Measurements from ENCODE around the gene TMEM273.

Gene TMEM273

DNA sequence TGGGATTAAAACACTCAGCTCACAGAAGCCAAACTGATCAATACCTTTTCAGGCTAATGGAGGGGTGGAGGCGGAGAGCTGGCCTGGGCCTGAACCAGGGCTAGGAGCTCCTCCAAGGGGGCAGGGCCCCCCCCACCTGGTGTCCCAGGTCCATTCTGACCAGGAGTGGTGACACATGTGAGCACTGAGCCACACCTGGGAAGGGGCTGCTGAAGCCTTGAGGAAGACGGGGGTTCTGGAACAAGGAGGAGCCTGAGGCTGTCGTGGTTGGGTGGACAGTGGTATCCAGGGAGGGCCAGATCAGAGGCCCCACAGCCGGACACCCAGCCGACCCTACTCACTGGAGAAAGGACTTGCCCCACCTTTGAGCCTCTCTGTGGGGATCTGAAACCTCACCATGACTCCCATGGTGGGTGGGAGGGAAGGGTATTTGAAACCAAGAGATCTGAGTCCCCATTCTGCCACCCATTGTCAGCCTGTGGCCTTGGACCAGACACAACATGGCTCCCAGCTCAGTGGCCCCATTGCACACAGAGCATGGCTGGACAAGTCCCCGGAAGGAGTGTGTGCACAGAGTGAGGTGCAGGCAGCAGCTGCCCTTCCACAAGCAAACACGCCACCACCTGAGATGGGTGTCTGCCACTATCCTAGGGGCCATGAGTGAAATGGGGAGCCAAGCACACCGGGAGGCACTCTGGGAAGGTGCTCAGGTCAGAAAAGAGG lies 12.4 kb downstream of the TMEM273 start:
- DNase-seq, result no peak

DNA sequence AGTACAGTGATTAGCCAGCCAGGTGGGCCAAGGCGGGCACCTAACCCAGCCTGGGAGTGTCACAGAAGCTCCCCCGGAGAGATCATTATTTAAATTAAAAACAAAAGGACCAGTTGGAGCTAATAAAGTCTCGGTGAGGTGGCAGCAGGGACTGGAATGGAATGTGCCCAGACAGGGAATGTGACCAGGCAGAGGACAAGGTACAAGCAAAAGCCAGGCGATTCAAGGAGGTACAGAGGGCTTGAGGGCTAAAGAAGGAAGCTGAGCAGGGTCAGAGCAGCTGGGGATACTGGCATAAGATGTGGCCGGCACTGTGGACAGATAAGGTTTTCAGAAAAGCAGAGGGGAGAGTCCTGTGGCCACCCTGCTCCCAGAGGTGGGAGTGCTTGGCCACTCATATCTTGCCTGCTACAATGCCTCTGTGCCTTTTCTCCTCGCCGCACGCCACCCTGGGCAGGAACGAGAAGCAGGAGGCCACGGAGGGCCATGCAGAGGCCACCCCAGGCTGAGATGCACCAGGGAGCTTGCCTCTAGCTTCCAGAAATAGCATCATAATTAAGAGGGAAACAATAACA lies 13.2 kb downstream of the TMEM273 start:
- DNase-seq, result no peak

DNA sequence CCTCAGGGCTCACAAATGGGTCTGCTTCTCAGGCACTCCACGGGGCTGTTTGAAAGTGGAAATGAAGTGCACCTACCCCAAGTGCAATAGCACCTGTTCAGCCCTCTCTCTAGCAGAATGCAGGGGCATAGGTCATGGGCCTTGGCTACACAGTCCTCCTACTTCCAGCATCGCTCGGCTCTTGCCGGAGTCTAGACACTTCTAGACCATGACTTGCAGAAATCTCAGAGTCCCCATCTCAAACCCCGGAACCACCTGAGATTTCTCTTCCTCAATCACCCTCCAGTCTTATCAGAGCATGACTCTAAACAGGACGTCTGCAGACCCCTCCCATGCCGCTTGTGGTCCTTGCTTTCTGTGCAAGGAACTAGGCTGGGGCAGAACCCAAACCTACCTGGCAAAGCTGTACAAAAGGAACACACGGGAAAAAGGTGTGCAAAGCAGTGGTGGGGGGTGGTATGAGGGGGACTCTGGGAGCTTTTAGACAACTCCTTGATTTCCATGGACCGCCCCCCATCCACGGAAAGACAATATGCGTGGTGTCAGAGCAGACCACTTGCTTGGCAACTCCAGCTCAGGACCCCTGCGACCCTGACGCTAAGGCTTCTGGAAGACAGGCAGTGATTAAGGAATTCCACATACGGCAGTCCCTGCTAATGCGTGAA lies 13.8 kb downstream of the TMEM273 start:
- DNase-seq, result no peak

DNA sequence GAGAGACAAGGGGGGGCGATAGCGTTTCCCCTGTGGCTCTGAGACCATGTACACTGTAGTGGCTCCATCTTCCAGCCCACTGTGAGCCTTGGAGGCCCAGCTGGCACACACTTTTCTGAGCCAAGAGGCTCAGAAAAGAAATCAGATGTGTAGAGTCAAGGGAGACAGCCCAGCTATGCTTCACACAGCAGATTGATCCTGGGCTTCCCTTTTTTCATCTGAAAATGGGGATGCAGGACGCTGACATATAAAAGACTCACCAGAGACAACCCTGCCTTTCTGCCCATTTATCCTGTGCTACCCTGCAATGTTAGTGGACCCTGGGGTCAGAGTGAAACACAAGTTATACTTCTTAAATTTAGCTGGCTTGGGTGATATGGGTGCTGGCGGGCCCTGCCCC lies 14.3 kb downstream of the TMEM273 start:
- DNase-seq, result no peak

DNA sequence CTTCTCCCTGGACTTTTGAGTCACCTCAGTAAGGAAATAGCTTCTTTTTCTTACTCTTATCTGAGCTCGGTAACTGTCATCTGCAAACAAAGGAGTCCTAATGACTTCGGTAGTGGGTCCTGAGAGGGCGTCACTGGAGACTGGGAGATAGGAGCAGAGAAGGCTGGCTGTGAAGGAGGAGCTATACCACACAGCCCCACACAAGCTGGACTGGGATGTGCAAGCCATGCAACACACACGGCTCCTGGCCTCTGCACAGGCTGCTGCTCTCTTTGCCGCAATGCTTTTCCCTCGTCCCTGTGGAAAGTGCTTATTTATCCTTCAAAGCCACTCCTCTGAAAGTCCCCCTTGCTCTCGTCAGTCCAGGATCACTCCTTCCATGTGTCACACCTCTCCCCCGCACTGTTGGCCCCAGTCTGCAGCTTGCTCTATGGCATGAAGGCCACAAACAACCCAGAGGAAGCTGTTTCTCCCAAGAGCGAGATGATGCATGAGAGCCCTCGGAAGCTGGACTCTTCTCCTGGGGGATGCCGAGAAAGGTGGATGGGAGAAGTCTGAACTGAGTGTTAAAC lies 14.9 kb downstream of the TMEM273 start:
- DNase-seq, result no peak

DNA sequence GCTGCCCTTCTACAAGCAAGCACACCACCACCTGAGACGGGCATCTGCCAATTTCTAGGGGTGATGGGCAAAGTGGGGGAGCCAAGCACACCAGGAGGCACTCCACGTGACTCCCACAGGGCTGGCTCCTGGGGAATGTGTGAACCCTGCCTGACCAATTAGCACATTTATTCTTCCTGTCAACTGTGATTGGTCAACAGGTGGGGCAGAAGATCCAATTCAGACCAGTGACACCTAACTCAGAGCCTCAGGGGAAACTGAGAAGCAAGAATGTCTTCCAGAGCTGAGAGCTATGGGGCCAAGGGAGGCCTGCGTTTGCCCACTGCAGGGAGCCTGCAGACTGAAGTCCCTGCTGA lies 15.4 kb downstream of the TMEM273 start:
- no peak for DNase-seq

DNA sequence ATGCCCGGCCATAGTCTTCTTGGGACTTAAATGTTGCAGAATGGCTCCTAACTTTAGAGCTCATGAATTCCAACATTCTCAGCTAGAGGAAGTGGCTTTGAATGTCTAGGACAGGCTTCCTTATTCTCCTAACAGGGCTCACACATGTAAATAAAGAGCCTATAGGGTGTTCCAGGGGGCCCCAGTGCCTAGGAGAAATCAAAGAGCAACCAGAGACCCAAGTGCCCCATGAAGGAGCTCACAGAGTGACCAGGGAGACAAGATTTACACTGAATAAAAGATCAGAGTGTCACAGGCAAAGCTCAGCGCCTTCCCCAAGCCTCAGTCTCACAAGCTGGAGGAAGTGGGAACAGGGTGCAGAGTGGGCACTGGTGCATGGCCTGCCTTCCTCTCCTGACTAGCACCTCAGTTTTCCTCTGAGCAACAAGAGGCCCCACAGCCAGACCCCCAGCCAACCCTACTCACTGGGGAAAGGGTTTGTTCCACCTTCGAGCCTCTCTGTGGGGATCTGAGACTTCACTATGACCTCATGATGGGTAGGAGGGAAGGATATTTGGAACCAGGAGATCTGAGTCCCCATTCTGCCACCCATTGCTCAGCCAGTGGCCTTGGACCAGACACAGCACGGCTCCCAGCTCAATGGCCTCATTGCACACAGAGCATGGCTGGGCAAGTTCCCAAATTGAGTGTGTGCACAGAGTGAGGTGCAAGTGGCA lies 16.0 kb downstream of the TMEM273 start:
- no peak for DNase-seq

DNA sequence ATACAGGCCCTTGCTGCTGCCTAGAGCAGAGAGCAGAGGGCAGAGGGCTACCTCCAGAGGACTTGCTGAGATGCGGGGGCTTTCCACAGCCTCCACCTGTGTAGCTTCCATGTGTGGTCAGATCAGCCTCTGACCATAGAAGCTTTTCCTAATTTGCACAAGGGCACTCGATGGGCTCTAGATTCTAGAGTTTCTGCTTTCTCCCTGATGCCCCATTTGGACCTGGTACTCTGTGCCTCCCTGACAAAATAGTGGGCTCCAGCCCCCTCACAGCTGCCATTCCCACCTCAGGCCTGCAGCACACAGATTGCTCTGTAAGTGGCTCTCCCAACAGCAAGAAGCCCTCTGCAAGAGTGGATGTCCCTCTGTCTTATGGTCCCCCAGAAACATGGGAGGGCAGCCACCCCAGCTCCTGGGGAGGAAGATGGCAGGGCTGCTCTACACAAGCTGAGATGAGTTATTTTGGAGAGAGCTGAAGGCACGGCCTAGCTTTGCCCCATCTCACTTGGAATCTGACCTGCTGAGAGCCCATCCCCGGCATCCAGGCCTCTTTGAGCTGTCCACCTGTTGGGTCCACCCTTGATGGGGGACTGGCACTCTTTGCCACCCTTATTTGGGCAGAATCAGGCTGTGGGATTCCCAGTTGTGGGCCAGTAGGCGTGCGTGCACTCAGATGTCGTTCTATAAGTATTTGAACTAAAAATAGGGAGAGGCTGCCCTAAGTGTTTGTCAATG lies 16.7 kb downstream of the TMEM273 start:
- DNase-seq, result no peak

DNA sequence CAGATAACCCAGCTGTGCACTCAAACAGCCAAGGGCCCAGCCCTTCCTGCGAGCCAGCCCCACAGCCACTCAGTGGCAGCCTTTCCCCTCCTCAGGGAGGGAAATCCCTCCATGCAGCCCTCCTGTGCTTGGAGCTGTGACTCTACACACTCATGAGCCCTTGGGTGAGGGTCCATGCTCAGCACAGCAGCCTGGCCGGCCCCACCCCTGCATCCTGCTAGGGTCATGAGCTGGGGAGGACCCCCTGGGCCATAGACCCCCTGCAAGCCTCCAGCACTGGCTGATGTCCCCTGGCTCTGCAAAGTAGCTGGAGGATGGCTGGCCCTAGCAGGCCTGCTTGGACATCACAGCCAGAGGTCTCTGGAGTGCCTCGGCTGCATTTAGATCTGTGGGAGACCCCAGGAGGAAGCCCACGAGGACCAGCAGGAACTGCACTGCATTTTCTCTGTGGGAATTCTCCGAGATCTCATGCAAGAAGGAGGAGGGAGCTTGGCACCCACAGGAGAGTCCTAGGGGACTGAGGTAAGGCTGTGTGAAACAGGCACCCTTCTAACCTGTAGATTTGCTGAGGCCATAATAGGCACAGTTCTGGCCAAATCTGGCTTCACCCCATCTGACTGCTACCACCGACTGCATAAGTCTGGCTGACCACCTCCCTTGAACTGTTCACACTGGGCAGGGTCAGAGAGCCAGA lies 17.4 kb downstream of the TMEM273 start:
- no peak for DNase-seq

DNA sequence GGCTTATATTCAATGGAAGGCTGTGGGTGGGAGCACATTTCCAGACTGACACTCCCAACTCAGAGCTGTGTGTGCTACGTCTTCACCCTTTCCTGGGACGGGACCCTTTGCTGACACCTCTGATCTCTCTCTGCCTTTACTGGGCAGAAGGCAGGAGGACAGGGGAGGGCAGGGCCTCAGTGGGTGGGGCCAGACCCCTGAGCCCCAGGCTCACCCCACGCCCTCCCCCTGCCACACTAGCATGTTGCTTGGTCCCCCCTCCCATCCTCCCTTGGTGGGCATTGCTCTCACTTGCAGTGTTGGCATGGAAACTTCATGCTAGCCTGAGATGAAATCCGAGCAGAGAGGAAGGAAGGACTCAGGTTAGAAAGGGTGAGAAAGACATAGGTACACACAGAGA lies 18.4 kb downstream of the TMEM273 start:
- no peak for DNase-seq

DNA sequence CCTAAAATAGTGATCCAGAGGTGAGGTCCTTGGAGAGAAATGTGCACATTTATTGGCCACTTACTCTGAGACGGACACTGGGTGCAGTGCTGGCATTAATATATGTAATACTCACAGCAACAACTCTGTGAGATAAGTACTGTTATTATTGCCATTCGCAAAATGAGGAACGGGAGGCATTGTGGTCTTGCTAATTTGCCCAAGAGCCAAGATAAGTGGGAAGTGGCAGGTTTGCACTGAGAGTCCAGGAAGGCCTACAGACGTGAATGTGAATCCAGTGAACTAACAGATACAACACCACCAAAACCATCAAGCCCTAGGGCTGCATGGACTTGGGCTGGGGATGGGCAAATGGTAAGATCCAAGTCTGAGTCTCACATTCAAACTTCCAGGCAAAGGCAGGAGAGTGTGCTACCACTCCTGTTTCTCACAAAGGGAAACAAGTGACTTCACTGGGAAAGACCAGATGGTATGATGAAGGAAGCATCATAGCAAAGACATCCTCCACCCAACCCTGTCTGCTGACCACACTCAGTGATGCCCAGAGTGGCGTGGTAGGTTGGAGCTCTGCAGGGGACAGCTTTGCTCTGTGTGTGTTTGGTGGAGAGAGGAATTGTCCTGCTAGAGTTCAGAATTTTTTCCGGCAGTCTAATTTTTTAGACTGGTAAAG lies 19.2 kb downstream of the TMEM273 start:
- DNase-seq, result no peak

DNA sequence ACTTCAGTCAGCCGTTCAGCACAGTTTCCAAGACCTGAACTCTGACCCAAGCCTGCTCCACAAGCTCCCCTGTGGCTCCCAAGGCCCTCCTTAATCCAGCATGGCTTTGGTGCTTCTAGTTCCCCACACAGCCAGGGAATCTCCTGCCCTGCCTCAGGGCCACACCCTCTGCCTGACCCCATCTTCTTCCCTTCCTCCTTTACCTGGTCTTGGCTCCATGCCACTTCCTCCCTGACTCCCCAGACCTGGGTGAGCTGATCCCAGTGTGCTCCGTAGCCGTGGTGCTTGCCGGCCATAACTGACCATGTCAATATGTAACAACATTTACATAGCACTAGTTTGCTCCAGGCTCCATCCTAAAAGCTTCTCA lies 20.0 kb downstream of the TMEM273 start:
- no peak for DNase-seq

DNA sequence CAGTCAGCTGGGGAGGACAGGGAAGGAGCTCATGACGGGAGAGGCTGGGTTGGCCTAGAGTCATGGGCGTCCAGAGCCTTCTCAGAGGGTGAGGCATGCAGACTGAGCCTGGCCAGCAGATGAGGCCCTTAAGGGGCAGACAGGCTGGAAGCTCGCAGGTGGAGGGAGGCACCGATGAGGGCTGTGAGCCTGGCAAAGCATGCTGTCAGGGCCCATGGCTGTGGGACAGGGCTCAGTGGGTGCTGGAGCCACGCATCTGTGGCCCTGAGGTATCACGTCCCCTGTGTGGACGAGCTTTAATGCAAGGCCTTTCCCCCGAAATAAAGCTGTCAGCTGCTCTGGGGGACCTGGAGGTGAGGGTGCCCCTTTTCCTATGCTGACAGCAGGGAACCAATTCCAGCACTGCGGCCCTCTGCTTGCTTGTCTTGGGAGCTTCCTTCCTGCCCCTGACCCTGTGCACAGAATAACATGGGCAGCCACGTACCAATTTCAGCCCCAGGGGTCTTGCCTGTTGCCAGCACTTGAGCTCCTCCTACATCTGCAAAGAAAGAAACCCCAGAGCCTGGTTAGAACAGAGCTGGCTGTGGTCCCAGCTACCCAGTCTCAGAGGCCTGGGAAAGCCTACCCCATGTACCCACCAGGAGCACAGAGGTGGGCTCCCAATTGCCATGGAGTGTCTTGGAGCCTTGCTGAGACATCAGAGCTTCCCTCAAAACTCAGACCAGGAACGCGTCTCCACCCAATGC lies 20.6 kb downstream of the TMEM273 start:
- DNase-seq, result no peak

DNA sequence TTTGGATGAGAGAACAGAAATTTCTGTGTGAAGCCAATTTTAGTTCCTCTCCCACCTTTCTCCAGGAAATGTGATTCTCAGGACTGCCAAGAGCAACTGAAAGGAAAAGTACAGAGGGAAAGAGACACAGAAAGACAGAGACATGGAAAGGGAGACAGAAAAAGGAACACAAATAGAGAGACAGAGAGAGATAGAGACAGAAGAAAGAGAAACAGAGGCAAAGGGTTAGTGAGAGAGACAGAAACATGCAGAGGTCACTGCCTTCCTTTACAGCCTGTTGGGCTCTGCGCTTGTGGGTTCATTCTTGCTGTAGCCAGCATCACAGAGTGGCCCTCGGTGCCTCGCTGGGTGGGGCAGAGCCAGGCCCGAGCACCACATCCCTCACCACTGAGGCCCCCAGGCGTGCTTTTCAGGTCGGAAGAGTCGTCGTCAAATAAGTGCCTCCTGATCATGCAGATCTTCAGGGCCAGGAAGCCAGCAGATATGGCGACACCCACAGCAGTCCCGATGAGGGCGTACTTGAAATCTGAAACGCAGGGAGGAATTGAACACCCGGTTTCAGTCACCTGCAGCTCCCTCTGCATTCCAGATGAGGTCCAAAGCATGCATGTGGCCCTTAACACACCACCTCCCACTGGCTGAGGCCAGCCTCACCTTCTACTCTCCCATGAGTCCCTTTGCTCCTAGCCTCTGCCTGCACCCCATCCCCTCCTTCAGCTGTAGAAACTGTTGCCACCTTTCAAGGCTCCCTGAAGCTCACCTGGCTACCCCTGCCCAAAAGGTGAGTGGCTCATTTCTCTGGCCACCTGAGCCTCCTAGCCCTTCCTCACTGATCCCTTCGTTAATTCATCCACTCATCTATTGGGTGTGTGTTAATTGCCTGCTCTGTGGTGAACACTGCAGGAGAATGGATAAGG lies 21.4 kb downstream of the TMEM273 start:
- DNase-seq, result no peak

DNA sequence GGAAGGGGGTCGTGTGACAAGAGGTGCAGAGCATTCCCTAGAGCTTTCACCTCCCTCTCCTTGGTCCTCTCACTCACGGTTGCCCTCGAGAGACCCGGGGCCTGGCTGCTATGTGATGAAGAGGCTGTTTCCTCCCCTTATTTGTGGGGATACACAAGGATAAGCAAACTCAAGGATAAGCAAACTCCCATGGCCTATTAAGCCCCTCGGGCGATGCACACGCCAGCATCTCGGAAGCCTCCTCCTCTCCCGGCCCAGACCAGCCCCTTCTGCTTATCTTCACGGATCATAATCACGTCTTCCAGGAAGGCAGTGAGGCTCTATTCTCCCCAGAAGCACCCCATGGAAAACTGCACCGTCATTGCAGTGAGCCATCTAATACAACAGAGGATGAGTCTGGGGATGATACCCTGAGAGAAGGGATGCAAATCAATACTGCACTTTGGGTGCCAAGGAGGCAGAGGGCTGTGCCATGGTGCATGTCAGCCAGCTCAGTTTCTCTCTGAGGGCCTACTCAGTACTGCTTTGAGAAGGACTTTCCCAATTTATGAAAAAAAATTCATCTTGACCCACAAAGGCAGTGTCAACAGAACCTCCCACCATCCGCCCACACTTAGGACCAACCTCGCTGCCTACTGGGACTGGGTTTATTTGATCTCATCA lies 22.2 kb downstream of the TMEM273 start:
- DNase-seq, result no peak

DNA sequence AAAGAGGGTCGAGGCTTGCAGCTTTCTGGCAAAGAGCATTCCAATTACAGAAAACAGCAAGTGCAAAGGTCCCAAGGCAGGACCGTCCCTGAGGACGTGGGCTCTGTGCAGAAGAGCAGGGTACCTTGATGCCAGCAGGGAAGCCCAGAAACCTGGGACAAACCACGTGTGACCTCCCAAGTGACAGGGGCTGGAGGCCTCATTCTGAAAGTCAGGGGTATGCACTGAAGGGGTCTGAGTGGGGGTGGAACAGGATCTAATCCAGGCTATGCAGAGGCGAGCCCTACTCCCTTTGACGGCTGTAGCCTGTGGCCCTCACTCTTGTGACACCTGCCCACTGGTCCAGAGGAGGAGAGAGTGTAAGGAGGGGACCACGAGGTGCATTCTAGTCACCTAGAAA lies 22.9 kb downstream of the TMEM273 start:
- DNase-seq, result no peak

DNA sequence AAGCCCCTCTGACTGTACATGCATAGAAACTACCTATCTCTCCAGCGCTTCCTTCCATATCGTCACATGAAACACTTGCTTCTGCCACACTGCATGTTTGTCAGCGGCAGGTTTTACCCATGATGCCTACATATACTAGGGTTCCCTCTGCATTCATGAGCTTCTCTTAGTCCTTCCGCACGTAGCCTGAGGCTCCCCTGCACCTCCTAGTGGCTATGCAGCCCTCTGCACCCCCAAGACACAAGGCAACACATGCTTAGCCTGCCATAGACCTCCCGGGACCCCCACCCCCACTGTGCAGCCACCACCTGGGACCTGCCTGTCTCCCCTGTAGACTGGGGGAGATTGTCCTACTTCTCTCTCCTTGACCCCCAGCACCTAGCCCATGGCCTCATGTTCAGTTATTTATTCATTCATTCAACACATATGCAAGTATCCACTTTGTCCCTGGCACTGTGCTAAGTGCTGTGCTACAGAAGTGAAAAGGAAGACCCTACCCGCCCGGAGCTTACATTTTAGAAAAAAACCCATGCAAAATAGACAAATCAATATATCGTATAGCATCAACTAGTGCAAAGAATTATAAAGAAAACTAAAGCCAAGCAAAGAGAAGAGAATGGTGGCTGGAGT lies 23.5 kb downstream of the TMEM273 start:
- peak; percentile 58 for DNase-seq

DNA sequence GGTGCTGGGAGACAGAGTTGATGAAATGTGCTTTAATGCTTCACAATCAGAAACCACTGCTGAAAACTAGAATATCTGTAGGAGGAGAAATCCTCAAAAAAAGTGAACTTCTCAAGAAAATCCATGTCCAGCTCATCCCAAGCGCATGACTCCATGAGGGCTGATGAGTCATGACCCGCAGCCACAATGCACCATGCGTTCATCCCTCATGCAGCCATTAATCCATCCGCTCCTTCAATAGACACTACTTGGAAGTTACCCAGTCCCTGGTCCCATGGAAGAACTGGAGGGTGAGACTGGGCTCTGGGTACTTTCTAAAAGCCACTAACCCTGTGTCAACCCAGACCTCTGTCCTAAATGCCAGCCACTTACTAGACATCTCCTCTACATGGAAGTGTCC lies 24.4 kb downstream of the TMEM273 start:
- no peak for DNase-seq

Data from activated CD4-positive, alpha-beta T cell treated with anti-CD3 and anti-CD28 coated beads for 48 hours (primary cell).